ENCODE data around the gene TMEM131.

The TMEM131 gene

DNA sequence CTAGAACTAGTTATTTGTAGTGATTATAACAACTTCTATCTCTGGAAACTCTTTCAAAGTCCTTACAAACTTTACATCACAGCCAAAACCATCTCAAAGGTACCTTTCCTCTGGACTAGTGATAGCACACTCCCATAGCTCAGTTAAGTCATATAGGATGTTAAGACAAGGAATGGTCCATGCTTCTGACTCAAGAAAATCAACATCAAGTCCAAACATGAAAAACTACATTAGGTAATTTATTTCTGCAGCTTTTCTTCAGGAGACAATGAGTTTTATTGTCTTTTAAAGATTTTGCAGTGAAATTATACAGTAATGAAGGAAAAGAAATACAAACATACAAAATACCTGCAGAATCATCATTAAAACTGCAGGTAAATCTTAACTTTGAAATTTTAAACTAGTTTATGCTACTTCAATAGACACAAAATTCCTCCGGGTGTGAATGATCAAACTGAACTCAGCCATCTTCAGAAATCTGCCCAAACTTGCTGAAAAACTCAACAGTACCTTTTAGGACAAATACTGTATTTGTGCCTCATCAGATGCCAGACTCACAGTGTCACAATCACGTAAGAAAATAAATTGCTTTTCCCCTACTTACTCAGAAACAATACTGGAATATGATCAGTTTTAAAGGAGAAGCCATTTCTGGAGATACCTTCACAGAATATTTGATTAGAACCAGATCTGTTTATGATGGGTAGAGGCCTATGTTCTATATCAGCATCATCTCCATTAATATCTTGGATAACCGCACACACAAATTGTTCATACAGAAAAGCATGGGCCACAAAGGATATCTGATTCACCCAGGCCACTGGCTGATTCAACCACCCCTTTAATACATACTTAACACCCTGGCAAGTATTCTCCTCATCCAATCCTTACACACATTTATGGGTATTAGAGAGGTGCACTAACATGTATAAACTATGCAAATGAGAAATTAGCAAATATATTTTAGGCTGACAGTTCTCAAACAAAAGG is 2.6 kb downstream of the TMEM131 start:
- no peak for DNase-seq (ENCODE audit: low read depth)

DNA sequence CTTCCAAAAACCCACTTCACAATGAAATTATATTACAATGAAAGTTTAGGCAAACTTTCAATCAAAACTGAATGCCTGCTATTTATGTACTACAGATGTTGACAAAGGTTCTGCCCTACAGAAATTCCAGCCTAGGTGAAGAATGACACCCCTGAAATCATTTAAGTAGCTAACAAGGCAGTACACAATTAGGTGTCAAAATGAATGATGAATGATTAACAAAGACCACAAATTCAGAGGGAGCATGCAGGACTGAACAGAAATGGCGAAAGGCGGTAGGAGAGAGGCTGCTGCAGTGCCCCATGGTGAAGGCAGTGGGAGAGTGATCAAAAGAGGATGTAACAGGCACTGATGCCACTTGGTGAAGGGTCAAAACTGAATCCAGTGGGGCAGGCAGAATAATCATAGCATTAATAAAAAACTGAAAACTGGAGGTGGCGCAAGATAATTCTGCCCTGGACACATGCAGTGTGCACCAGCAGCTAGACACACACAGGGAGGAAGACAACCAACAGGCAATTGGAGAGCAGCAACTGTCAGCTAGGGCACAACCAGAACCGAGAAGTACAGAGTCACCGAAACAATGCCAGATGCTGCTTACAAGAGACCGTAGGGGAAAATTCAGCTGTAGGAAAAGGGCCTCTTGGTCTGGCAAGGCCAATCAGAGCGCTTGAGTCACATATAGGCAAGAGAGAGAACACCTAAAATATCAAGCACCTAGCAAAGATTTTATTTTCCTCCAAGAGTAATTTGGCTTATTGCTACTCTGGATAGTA is 4.5 kb downstream of the TMEM131 start:
- no peak for DNase-seq (ENCODE audit: low read depth)

DNA sequence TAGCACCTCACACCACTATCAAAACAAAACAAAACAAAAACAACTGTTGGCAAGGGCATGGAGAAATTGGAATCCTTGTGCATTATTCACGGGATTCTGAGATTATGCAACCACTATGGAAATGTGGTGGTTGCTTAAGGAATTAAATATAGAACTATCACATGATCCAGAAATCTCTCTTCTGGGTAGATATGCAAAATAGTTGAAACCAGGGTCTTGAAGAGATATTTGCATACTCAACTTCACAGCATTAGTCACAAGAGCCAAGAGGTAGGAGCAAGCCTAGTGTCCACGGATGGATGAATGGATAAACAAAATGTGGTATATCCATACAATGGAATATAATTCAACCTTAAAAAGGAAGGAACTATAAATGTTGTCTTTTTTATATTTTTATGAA is 7.0 kb downstream of the TMEM131 start:
- no peak for DNase-seq (ENCODE audit: low read depth)

DNA sequence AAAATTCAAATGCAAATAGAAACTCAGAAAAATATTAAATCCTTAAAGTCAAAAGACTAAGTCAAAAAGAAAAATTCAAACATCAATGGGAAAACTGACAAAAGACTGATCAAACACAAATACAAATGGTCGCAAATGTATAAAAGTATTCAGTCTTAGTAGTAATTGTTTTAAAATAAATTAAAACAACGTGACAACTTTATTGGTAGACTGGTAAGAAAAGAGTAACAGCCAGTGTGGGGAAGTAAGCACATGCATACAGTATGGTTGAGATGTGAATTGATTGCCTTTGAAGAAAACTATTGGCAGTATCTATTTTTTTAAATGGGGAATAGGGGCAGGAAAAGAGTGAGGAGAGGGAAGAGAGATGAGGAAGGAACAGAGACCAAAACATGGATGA is 9.8 kb downstream of the TMEM131 start:
- DNase-seq (ENCODE audit: low read depth) = no peak

DNA sequence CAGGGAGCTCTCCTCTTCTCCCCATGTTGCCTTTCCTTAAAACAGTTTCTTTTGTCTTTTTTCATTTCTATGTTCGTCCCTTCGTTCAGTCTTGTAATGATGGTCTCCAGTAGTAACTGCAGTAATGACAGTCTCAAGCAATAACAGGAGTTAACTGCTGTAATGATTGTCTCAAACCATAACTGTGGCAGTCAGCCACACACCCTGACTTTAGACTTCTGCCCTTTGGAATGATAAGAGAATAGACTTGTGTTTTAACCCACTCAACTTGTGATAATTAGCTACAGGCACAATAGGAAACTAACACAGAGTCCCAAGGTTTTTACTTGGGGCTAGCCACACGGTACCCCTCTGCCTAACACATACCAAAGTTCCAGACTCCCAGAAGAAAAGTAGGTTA is 12.1 kb downstream of the TMEM131 start:
- no peak for DNase-seq (ENCODE audit: low read depth)

DNA sequence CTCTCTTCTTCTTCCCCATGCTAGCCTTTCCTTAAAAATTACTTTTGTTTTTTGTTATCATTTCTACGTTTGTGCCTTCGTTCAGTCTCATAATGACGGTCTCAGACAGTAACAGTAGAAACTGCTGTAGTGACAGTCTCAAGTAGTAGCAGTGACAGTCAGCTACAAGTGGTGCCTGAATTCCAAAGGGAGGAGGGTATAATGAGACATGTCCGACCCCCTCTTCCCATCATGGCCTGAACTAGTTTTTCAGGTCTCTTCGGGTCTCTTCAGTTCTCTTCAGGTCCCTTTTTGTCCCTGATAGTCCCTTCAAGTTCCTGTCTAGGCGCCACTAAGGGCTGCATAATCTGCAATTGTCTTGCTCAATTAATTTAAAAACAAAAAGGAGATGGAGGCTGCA is 12.6 kb downstream of the TMEM131 start:
- no peak for DNase-seq (ENCODE audit: low read depth)

DNA sequence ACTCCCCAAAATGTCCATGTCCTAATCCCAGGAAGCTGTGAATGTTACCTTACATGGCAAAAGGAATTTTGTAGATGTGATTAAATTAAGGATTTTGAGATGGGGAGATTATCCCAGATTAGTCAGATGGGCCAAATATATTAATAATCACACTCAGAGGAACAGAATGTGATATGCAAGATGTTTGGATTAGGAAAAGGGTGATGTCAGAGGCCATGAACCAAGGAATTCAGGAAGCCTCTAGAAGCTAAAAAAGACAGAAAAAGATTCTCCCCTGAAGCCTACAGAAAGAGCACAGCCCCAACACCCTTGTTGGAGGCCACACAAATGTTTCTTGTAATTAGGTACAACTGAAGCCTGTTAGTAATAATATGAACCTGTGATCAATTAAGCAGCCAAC is 13.1 kb downstream of the TMEM131 start:
- DNase-seq (ENCODE audit: low read depth) = no peak

DNA sequence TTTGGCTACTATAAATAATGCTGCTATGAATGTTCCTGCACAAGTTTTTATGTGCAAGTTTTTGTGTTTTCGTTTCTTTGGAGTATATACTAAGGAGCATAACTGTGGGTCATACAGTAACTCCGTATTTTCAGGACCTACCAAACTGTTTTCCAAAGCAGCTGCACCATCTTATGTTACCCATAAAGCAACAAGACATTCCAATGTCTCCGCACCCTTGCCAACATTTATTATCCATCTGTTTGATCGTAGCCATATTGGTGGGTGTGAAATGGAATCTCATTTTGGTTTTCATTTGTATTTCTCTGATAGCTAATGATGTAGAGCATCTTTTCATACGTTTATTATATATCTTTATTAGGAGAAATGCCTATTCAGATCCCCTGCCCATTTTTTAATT is 13.8 kb downstream of the TMEM131 start:
- DNase-seq (ENCODE audit: low read depth) = no peak

DNA sequence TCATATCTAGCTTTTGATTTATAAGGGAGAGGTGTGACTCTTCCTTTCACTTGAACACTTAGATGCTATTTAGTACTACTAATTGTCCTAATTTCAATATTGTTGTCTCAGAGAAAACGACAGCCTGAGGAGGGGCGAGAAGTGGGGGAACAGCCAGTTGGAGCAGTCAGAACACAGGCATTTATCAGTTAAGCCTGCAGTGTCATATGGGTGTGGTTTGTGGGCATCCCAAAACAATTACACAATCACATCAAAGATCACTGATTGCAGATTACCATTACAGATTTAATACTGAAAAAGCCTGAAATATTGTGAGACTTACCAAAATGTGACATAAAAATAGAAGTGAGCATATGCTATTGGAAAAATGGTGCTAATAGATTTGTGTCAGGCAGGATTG is 15.8 kb downstream of the TMEM131 start:
- no peak for DNase-seq (ENCODE audit: low read depth)

DNA sequence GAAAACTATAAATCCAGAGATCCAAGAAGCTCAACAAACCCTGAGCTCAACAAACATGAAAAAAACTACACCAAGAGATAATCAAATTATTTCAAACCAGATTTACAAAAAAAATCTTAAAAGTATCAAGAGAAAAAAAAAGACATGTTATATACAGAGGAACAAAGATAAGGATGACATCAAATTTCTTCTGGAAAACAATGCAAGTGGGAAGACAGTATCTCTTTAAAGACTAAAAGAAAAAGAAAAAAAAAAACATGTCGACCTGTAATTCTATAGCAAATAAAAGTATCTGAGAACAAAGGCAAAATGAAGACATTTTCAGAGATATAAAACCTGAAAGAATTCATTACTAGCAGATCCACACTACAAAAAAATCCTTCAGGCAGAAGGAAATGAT is 21.3 kb downstream of the TMEM131 start:
- DNase-seq (ENCODE audit: low read depth) = no peak

DNA sequence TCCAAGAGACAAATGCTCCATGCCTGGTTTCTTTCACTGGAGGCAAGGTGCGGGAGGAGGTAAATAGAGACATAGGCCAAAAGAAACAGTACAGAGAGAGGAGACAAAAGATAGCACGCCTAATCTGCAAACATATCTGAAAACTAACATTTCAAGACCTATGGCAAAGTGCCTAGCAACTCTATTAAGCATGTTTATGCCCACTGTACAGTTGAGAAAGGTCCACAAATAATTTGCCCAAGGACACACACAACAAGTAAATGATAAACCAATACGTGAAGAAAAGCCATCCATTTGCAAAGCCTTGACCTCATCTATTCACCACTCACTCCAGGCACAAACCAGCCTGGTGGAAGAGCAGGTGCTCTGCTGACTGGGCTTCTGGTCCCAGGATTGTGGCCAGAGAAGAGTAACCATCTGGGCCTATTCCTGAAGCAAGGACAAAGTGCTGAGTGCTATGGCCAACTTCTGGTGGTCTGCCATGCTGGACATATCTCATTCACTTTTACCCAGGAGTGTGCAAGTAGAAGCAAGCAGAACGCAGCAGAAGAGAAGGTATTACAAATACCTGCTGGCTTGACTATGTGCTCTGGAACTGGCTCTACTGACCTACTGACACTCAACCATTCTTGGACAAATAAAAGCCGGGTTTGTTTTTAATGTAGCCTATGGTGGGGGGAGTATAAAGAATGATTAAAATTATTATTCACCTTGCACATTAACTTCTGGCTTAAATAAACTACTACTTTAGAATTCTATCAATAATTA is 25.3 kb downstream of the TMEM131 start:
- DNase-seq (ENCODE audit: low read depth) = no peak

DNA sequence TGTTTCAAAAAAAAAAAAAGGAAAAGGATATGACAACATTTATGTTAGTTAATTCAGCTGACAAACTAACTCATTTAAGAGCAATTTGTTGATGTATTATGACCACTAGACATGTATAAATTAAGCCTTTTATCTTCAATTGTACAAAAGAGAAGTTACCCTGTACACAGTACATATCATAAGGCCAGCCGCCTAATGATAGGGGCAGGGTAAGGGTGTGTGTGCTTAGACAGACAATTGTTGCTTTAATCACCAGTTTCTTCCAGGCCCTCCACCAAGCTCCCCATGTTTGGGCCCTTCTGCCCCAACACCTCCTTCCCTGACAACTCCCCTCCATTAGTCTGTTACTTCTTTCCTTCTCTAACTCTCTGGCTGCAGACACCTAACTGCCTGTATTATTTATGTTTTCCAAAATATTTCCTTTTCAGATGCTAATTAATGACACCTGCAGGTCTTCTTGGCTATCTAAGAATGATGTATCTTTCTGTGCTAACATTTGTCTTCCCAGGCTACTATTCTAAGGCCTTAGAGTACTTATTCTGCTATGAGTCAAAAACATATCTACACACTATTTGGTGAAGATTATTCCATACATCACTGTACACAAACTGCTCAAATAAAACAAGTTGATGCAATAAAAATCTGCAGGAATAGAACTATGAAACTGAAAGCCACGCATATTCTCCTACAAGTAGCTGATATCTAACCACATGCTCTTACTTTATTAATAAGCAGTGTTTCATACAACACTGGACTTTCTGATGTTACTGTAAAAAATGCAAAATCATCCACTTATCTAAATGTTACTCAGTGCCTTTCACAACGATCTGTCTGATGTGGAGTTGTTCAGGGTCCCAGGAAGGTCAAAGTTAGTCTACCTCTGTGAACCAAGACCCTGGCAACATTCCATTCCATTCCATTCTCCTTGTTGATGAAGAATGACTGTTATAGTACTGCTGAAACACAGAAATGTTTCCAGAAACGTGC is 26.4 kb downstream of the TMEM131 start:
- DNase-seq (ENCODE audit: low read depth) = no peak

DNA sequence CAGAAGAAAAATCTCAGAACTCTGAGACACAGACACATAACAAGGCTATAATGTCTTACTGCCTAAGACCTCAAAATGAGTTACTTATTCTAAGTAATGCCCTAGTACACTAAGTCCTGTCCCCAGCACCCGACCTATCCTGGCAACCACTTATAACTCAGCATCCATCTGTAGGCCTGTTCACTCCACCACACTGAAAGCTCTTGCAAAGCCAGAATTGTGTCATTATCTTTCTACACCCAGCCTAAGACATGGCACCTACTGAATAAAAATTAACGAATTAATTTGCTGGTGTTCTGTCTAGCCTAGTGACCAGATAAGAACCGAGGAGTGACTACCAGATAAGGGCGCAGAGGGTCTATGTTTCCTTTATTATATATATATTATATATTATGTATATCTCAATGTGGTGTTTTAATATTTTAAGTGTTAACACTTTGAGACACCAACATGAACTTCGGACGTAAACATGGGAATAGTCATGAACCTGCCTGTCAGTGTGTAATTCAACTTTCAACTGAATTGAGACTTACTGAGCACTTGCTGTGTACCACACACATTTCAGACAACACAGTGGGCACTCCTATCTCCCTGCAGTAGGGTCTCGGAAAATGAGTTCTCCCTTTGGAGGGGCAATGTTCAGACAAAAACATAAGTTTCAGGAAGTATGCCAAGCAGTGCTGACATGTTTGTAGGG is 27.7 kb downstream of the TMEM131 start:
- DNase-seq (ENCODE audit: low read depth) = no peak

DNA sequence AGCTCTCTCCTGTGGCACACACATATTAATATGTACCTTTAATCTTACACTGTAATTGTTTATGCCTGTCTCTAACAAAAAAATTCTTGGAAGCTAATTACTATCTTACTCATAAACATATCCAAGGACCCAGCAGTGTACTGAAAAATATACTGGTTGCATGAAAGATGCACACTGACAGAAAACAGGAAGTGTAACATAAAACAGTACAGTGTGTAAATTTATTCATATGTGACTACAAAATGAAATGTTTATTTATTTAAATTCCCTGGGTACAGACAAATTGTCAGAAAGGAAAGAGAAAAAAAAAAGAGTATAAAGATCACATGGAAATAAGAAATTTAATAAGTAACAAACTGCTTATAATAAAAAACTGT is 28.5 kb downstream of the TMEM131 start:
- no peak for DNase-seq (ENCODE audit: low read depth)

DNA sequence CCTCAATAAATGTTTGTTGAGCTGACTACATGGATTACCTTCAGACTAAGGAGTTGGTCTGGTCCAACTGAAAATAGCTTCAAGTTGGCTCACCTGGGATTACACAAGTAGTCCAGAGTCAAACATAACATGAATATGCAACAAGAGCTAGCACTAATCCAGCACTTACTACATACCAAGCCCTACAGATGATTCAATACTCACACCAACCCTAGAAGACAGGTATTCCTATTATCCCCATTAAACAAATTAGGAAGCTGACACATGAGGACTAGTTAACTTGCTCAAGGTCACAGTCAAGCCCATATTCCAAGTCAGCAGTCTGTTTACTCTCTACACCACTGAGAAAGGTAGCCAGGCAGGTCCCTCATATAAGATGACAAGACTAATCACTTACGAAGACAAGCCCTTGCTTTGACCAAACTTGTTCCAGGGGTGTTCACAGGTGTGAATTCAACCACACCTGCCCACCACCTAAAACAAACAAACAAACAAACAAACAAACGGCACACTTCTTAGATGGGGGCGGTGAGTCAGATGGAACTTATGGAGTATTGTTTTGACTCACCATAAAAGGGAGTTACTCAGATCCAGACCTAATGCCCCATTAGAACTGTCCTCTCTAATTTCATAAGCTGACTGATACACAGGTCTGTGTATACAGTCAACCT is 29.1 kb downstream of the TMEM131 start:
- no peak for DNase-seq (ENCODE audit: low read depth)

DNA sequence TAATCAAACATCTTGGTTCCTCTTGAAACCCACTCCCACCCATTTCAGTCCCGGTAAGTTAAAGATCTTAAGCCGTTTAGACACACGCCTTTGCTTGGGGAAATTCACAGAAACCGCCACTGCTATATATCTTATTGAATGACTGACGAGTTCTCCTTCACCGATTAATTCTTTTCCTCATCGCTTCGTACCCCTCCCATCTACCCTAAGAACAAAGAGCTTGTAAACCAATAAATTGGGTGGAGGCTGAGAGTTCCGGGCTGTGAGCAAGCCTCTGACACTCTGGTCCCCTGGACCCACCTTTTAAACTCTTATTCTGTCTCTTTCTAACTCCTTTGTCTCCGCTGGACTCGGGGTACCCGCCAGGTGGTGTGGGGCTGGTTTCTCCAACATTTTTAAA is 30.6 kb downstream of the TMEM131 start:
- no peak for DNase-seq (ENCODE audit: low read depth)

DNA sequence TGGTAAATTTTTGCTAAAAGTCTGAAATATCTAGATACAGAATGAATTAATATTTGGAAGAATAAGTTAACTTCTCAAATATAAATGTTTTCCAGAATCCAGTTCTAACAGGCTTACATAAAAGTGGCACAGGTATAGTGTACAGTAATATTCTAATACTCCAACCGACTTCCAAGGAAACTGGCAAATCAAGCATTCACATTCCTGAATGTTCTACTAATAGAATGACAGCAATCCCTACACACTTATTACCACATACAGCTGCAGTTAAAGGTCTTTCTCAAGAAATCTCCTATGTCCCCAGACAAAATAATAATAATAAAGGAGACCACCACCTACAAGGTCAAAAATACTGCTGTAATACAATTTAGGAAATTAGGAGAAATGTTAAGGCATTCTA is 31.9 kb downstream of the TMEM131 start:
- DNase-seq (ENCODE audit: low read depth) = no peak

DNA sequence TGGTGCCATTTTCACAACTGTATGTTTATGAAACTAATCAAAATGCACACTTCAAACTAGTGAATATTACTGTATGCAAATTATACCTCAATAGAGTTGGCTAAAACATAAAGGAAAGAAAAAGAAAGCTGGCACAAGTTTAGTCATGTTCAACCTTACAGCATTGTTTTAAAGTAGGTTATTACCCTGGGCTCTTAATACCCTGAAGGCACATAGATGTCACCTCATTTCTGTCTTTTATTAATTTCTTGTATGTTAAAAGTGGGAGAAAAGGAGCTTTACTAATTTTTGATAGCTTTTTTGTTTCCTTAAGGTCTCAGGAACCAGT is 32.7 kb downstream of the TMEM131 start:
- no peak for DNase-seq (ENCODE audit: low read depth)

DNA sequence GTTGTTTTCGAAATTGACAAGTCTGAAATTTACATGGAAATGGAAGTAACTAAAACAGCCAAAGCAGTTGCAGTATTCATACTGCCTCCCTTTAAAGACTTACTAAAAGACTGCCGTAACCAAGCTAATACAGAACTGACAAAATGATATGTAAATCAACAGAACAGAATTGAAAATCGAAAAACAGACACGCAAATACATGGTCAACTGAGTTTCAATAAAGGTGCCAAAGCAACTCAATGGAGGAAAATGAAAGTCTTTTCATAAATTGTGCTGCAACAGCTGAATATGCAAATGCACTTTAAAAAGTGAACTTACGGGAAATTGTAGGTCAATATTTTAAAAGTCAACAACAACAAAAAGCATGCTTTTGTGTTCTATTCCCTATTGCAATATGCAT is 34.2 kb downstream of the TMEM131 start:
- DNase-seq (ENCODE audit: low read depth) = no peak

DNA sequence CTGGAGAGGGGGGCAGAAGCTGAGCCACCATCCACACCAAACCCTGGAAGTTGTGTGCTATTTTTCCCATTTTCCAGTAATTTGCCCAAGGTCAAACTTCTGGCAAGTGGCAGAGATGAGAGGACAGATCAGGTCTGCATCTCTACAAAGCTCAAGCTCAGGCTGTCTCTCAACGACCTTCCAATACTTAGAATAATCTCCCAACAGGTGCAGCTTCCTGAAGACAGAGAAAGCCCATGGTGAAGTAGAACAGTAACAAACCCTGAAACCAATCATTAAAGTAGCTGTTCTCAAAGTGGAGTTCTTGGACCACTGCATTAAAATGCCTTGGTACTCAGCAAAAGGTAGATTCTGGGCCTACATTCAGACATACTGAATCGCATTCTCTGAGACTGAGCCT is 37.6 kb downstream of the TMEM131 start:
- DNase-seq (ENCODE audit: low read depth) = no peak
